IPS-18a (cell line): Measurements from ENCODE around the gene ZFPM1.

Experiments used
- H3K27ac ChIP-seq: one replicate; pipeline ENCODE4 v1.5.1; 2013; ENCODE audit warnings: low read length
- H3K27me3 ChIP-seq: one replicate; pipeline ENCODE4 v1.6.1; 2013; ENCODE audit warnings: mild to moderate bottlenecking, low read length; ENCODE audit not compliant: control insufficient read depth, insufficient read depth
- H3K36me3 ChIP-seq: one replicate; pipeline ENCODE4 v1.6.1; 2013; ENCODE audit warnings: low read depth, low read length; ENCODE audit not compliant: control insufficient read depth
- H3K4me1 ChIP-seq: one replicate; pipeline ENCODE4 v1.6.1; 2013; ENCODE audit warnings: low read depth, low read length; ENCODE audit not compliant: control insufficient read depth
- H3K4me3 ChIP-seq: one replicate; pipeline ENCODE4 v1.5.1; 2013; ENCODE audit warnings: low read length
- H3K9ac ChIP-seq: one replicate; pipeline ENCODE4 v1.6.1; 2013; ENCODE audit warnings: mild to moderate bottlenecking, low read length, moderate library complexity
- H3K9me3 ChIP-seq: one replicate; pipeline ENCODE4 v1.6.1; 2013; ENCODE audit warnings: low read depth, low read length; ENCODE audit not compliant: control insufficient read depth

Gene ZFPM1

DNA sequence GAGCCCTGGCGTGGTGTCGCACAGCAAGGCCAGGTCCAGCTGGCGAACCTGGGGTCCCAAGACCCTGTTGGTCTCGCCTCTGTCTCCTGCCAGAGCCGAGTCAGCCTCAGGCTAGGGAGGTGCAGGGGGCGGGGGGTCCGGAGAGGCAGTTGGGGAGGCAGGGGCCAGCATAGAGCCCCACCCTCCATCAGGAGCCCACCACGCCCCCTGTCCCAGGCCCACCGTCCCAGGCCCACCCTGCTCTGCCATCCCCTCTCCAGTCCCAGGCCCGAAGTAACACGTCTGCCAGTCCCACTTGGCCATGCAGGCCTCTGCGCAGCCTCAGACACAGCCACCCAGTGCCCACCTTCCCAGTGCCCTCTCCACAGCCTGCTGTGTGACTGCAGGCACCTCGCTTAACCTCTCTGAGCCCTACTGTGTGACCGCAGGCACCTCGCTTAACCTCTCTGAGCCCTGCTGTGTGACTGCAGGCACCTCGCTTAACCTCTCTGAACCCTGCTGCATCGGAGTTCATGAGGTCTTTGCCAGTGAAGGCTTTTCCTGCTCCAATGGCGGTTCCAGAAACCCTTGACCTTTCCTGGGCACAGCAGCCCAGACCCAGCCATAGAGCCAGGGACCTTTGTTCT is 41.0 kb upstream of the ZFPM1 start:
- Histone ChIP-seq H3K27me3 (no peaks in the 10 kb centered on the region), H3K4me3 (no peak overlapping the region), H3K9ac (no peak overlapping the region), H3K9me3 (no peaks in the 10 kb centered on the region), H3K27ac (no peak overlapping the region), H3K36me3 (no peaks in the 10 kb centered on the region), H3K4me1 (no peaks in the 10 kb centered on the region)

DNA sequence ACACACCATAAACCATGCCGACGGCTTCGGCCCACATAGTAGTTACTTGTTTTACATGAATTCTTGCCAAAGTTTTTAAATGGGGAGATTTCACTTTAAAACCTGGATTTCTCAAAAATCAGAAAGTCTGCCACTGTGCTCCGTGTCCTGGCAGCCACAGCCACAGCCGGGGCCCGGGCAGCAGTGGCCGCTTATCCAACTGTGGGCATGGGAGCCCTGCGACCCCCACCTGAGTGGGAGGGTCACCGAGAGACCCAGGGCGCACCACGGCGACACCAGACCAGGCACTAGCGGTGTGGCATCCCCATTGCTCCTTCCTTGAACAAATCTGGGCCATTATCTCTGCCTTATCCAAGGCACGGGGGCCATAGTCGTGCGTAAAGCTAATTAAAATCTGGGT is 40.3 kb upstream of the ZFPM1 start:
- no peaks in the 10 kb centered on the region for H3K27me3 ChIP-seq
- H3K9ac ChIP-seq = no peak overlapping the region
- H3K4me3 ChIP-seq = no peak overlapping the region
- no peaks in the 10 kb centered on the region for H3K9me3 ChIP-seq
- no peaks in the 10 kb centered on the region for H3K4me1 ChIP-seq
- no peak overlapping the region for H3K27ac ChIP-seq
- no peaks in the 10 kb centered on the region for H3K36me3 ChIP-seq

DNA sequence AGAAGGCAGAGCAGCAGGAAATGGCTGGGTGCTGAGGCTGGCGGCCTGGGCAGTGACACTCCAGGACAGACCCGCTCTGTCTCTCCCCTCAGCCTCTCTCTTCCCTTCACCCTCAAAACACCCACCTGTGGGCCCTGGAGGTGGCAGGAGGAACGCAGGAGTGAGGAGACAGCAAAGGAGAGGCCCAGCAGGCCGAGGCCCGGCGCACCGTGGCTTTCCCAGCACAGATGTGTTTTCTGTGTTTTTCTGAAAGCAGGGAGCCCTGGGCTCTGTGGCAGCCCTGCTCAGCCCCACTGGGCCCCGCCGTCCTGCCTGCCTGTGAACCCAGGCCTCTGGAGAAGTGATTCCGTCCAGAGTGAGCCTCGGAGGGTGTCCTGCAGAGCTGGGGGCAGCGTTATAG is 39.8 kb upstream of the ZFPM1 start:
- Histone ChIP-seq H3K4me1 (no peaks in the 10 kb centered on the region), H3K27me3 (no peaks in the 10 kb centered on the region), H3K36me3 (no peaks in the 10 kb centered on the region), H3K9ac (no peak overlapping the region), H3K9me3 (no peaks in the 10 kb centered on the region), H3K4me3 (no peak overlapping the region), H3K27ac (no peak overlapping the region)

DNA sequence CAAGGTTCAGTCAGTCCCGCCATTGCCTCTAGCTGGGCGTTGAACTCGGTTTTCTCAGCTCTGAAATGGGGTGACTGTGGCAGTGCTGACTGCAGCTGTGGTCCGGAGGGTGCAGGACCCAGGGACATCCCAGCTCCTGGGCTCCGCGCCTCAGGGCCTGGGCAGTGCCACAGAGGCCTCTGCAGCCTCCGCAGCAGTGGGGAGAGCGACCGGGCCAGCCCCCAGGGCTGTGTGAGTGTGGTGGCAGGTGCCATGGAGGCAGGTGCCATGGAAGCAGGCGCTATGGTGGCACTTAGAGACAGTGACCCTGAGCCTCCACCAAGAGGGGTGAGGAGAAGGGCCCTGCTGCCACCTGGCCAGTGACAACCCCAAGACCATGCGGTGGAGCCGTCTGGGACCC is 39.4 kb upstream of the ZFPM1 start:
- Histone ChIP-seq H3K4me1 (no peaks in the 10 kb centered on the region), H3K36me3 (no peaks in the 10 kb centered on the region), H3K4me3 (no peak overlapping the region), H3K9ac (no peak overlapping the region), H3K27ac (no peak overlapping the region), H3K27me3 (no peaks in the 10 kb centered on the region), H3K9me3 (no peaks in the 10 kb centered on the region)

DNA sequence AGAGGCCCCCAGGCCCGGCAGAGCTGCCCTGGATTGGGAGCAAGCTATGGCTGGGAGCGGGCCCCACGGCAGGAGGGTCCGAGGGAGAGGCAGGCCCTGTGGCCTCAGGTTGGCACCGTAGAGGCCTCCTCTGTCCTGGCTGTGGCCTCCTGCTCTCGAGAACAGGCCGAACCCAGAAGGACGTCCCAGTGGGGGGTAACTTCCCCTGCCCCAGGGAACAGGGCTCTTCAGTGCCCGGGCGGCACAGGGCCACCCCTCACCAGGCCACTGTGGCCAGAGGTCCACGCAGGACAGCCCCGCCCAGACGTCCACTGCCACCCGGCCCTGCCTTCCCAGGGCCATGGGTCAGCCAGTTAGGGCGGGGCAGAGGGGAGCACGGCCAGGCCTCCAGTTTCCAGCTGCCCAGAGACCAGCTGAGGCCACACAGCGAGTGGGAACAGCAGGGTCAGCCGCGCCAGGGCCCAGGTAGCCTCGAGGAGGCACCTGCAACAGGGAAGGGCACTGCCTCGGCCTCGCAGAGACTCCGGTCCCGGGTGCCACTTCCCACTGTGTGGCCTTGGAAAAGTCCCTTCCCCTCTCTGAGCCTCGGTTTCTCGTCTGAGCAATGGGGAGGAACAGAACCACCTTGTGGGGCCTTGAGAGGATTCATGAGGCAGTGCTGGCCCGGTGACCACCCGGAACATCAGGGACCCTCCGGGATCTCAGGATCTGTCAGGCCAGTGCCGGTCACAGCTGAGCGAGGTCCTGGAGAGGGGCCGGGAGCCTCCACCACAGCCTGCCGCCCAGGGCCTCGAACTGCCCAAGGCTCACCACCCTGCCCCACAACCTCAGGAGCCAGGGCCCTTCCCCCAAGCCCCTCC is 38.3 kb upstream of the ZFPM1 start:
- H3K4me1 ChIP-seq = no peaks in the 10 kb centered on the region

GRCh38 chr16:88415381-88415705 is 37.7 kb upstream of the ZFPM1 start:
- no peak overlapping the region for H3K27ac ChIP-seq
- no peaks in the 10 kb centered on the region for H3K27me3 ChIP-seq
- no peaks in the 10 kb centered on the region for H3K4me1 ChIP-seq
- H3K36me3 ChIP-seq = no peaks in the 10 kb centered on the region
- no peak overlapping the region for H3K4me3 ChIP-seq
- H3K9ac ChIP-seq = no peak overlapping the region
- no peaks in the 10 kb centered on the region for H3K9me3 ChIP-seq

More for the DNA sequence above, 38.3 kb upstream of the ZFPM1 start:
- Histone ChIP-seq H3K36me3 (no peaks in the 10 kb centered on the region), H3K9ac (no peak overlapping the region), H3K9me3 (no peaks in the 10 kb centered on the region), H3K27me3 (no peaks in the 10 kb centered on the region), H3K27ac (no peak overlapping the region), H3K4me3 (no peak overlapping the region)

GRCh38 chr16:88415713-88416323 is 37.3 kb upstream of the ZFPM1 start:
- H3K4me3 ChIP-seq = no peak overlapping the region
- H3K9me3 ChIP-seq = no peaks in the 10 kb centered on the region
- no peak overlapping the region for H3K9ac ChIP-seq
- H3K4me1 ChIP-seq = no peaks in the 10 kb centered on the region
- no peaks in the 10 kb centered on the region for H3K36me3 ChIP-seq
- H3K27me3 ChIP-seq = no peaks in the 10 kb centered on the region
- H3K27ac ChIP-seq = no peak overlapping the region

DNA sequence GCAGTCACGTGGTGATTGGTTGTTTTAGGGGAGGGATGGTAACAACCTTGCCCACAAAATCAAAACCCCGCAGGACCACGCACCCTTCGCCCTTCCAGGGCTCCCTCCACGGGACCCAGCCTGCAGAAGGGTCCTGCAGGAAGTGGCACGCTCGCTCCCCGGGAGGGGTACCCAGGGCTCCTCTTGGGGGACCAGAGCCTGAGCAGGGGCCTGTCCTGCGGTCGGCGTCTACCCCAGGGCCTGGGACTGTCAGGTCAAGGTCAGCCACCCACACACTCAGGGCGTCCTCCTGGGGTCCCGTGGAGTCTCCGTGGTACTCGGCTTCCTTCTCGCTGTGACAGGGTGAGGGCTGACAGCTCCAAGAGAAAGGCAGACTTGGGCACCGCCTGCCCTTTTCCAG is 36.4 kb upstream of the ZFPM1 start:
- Histone ChIP-seq H3K9ac (no peak overlapping the region), H3K27ac (no peak overlapping the region), H3K27me3 (no peaks in the 10 kb centered on the region), H3K36me3 (no peaks in the 10 kb centered on the region), H3K9me3 (no peaks in the 10 kb centered on the region), H3K4me3 (no peak overlapping the region), H3K4me1 (no peaks in the 10 kb centered on the region)

DNA sequence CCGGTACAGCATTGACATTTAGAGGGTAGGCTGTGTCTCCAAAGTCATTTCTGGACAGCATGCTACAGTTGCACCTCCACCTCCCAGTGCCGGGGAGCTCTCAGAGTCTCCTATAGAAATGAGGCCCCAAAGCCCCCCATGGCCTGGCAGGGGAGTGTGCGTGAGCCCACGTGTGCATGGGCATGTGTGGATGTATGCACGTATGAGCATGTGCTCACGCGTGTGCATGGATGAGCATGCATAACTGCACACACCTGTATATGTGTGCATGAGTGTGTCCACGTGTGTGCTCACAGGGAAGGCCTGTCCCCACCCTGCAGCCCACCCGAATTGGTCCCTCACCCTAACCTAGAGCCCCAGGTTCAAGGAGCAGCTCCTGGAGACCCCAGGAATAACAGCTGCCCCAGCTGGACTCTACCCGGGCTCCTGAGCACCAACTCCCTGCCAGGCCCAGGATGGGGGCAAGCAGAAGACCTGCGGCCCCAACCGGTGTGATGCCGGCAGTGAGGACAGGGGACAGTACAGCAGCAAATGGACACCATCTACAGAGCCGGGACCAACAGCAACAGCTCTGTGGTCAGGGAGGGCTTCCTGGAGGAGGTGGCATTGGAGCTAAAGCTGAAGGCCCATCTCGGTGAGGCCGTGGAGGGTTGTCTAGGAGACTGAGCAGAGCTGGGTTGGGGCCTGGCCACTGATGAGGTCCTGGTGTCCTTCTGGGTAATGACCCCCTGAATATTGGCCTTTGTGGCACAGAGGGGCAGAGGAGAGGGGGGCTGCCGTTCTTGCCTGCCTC is 35.2 kb upstream of the ZFPM1 start:
- H3K4me3 ChIP-seq = no peak overlapping the region
- no peaks in the 10 kb centered on the region for H3K9me3 ChIP-seq
- H3K27me3 ChIP-seq = no peaks in the 10 kb centered on the region
- no peaks in the 10 kb centered on the region for H3K36me3 ChIP-seq
- no peaks in the 10 kb centered on the region for H3K4me1 ChIP-seq
- H3K9ac ChIP-seq = no peak overlapping the region
- H3K27ac ChIP-seq = no peak overlapping the region

GRCh38 chr16:88418869-88419268 is 34.2 kb upstream of the ZFPM1 start:
- Histone ChIP-seq H3K36me3 (no peaks in the 10 kb centered on the region), H3K9me3 (no peaks in the 10 kb centered on the region), H3K4me3 (no peak overlapping the region), H3K4me1 (no peaks in the 10 kb centered on the region), H3K9ac (no peak overlapping the region), H3K27me3 (no peaks in the 10 kb centered on the region), H3K27ac (no peak overlapping the region)

GRCh38 chr16:88419790-88420189 is 33.3 kb upstream of the ZFPM1 start:
- Histone ChIP-seq H3K27ac (no peak overlapping the region), H3K27me3 (no peaks in the 10 kb centered on the region), H3K4me3 (no peak overlapping the region), H3K36me3 (no peaks in the 10 kb centered on the region), H3K9me3 (no peaks in the 10 kb centered on the region), H3K9ac (no peak overlapping the region), H3K4me1 (no peaks in the 10 kb centered on the region)
